ENCODE measurements around the gene CISTR. TPM values are rescaled to one million over a fixed set of nuclear protein-coding genes. Genes with fewer than 3 reads are reported as not detected.

The CISTR gene
- total and polyA plus RNA-seq, 2 donors (not counting 3 experiments of a cell fraction or from before 2014, with no cell fraction given) = not detected

GRCh38 chr12:53734425-53734824 is 17.4 kb downstream of the CISTR start:
- Histone ChIP-seq H3K79me2 (ENCODE audit: control insufficient read depth, insufficient read depth, low read length) (no peaks in the 10 kb centered on the region), H2AFZ (ENCODE audit: low read depth, low read length) (no peak overlapping the region), H4K20me1 (replicated peaks; ENCODE audit: control insufficient read depth, extremely low read depth, insufficient read depth, low read length) (no peaks in the 10 kb centered on the region), H3K4me2 (ENCODE audit: insufficient read depth, low read length) (no peak overlapping the region), H3K27ac (ENCODE audit: insufficient read depth, low read depth, low read length) (no peak overlapping the region), H3K9me3 (replicated peaks; ENCODE audit: control insufficient read depth, insufficient read depth, low read length) (no peaks in the 10 kb centered on the region), H3K9ac (replicated peaks; ENCODE audit: extremely low read depth, insufficient read depth, low read length) (no peak overlapping the region), H3K4me1 (ENCODE audit: control insufficient read depth, extremely low read depth, insufficient read depth, low read length) (no peaks in the 10 kb centered on the region), H3K4me3 (replicated peaks in 1 of 3; ENCODE audit: insufficient read depth in 1 of 3, low read depth in 1 of 3, low read length in 3 of 3) (no peak overlapping the region), H3K9me1 (replicated peaks; ENCODE audit: control insufficient read depth, extremely low read depth, insufficient read depth, low read length) (no peaks in the 10 kb centered on the region), H3K36me3 (ENCODE audit: control insufficient read depth in 2 of 2, extremely low read depth in 1 of 2, insufficient read depth in 2 of 2, low read length in 2 of 2) (no peaks in the 10 kb centered on the region), H3K27me3 (ENCODE audit: control insufficient read depth in 2 of 2, insufficient read depth in 2 of 2, low read length in 2 of 2) (peaks cover 48 to 52% of the 10 kb centered on the region in 2 experiments)
- BruUV-seq (replicated peaks) = no TSS peak
- intact Hi-C loops (cut with micrococcal nuclease) = no loop called here
- POLR2A ChIA-PET = no interaction called here
- FAIRE-seq = no peak
- DNase-seq (ENCODE audit: low read depth, low spot score) = no peak
- TF ChIP-seq POLR2A (IDR thresholded peaks at IDR 0.05; ENCODE audit: low read depth, low read length) (no peak), EZH2 (IDR thresholded peaks at IDR 0.05; ENCODE audit: borderline replicate concordance, low read depth, low read length, severe bottlenecking) (no peak), CTCF (IDR thresholded peaks at IDR 0.05; ENCODE audit: extremely low read depth in 1 of 2, insufficient read depth in 1 of 2, low read depth in 1 of 2, low read length in 2 of 2) (no peak), MYC (IDR thresholded peaks at IDR 0.05; ENCODE audit: low read depth, low read length) (no peak)
- CTCF ChIA-PET = interaction anchor here (1.1 to 9.5 kb wide), 8 partner anchors 10 to 60 kb away, joined by 3 to 127 read pairs (median 4); no protein-coding TSS in a partner anchor
- dilution Hi-C loops (cut with MboI; ENCODE audit: extremely low pct_ligation_motif_present, low sequenced_read_pairs) = no loop called here

- H3K4me1 ChIP-seq (ENCODE audit: control insufficient read depth, extremely low read depth, insufficient read depth, low read length) = no peaks in the 10 kb centered on the region
- no peak overlapping the region for H3K4me2 ChIP-seq (ENCODE audit: insufficient read depth, low read length)
- H3K4me3 ChIP-seq (replicated peaks in 1 of 3; ENCODE audit: insufficient read depth in 1 of 3, low read depth in 1 of 3, low read length in 3 of 3) = no peak overlapping the region
- H3K79me2 ChIP-seq (ENCODE audit: control insufficient read depth, insufficient read depth, low read length) = no peaks in the 10 kb centered on the region
- CTCF ChIA-PET = interaction anchor here (1.1 to 9.5 kb wide), 7 partner anchors 11 to 59 kb away, joined by 3 to 127 read pairs (median 4); no protein-coding TSS in a partner anchor
- FAIRE-seq (no peak), DNase-seq (ENCODE audit: low read depth, low spot score) (no peak)
- no peaks in the 10 kb centered on the region for H4K20me1 ChIP-seq (replicated peaks; ENCODE audit: control insufficient read depth, extremely low read depth, insufficient read depth, low read length)
- no peak overlapping the region for H3K9ac ChIP-seq (replicated peaks; ENCODE audit: extremely low read depth, insufficient read depth, low read length)
- BruUV-seq (replicated peaks) = no TSS peak
- no peak overlapping the region for H3K27ac ChIP-seq (ENCODE audit: insufficient read depth, low read depth, low read length)
- no peak overlapping the region for H2AFZ ChIP-seq (ENCODE audit: low read depth, low read length)
- peaks cover 42 to 45% of the 10 kb centered on the region in 2 experiments for H3K27me3 ChIP-seq (ENCODE audit: control insufficient read depth in 2 of 2, insufficient read depth in 2 of 2, low read length in 2 of 2)
- no peaks in the 10 kb centered on the region for H3K36me3 ChIP-seq (ENCODE audit: control insufficient read depth in 2 of 2, extremely low read depth in 1 of 2, insufficient read depth in 2 of 2, low read length in 2 of 2)
- POLR2A ChIA-PET = no interaction called here
- intact Hi-C loops (cut with micrococcal nuclease) = no loop called here
- dilution Hi-C loops (cut with MboI; ENCODE audit: extremely low pct_ligation_motif_present, low sequenced_read_pairs) = no loop called here
- H3K9me3 ChIP-seq (replicated peaks; ENCODE audit: control insufficient read depth, insufficient read depth, low read length) = no peaks in the 10 kb centered on the region
- no peaks in the 10 kb centered on the region for H3K9me1 ChIP-seq (replicated peaks; ENCODE audit: control insufficient read depth, extremely low read depth, insufficient read depth, low read length)
- TF ChIP-seq POLR2AphosphoS5 (IDR thresholded peaks at IDR 0.05; ENCODE audit: insufficient read depth, low read depth, low read length) = no peak
- no peak for TF ChIP-seq JUN (IDR thresholded peaks at IDR 0.05; ENCODE audit: borderline replicate concordance, insufficient read depth, insufficient read length, low read depth)
- TF ChIP-seq MAX (IDR thresholded peaks at IDR 0.05; ENCODE audit: insufficient read depth, insufficient read length) = no peak
- TF ChIP-seq GATA2 (IDR thresholded peaks at IDR 0.05; ENCODE audit: insufficient read depth, insufficient read length, low read depth, low read length) = no peak
- TF ChIP-seq POLR2A (IDR thresholded peaks at IDR 0.05; ENCODE audit: low read depth, low read length) = no peak
These were observed 18.0 kb downstream of the CISTR start for GRCh38 chr12:53733807-53734200.

All from endothelial cell of umbilical vein (primary cell).